Esophagus squamous epithelium (tissue), 5 donors: ENCODE results near the gene SH2D6. TPM values are rescaled to one million over a fixed set of nuclear protein-coding genes. Genes with fewer than 3 reads are reported as not detected.
A peak's percentile ranks its signal among the peaks of the same experiment; 100 is the strongest.

Experiments
- DNase-seq: peaks from one replicate; lab custom pipeline; 2025; lab: John Stamatoyannopoulos, UW
- H3K27ac ChIP-seq, 4 donors: fragments of 200-600 bp; sonication (generic); one replicate each; pipeline ENCODE4 v1.5.1; 2016 to 2019; ENCODE audit warnings: mild to moderate bottlenecking in 1 of 4
- H3K27me3 ChIP-seq, 4 donors: fragments of 200-600 bp; sonication (generic); 1 replicate in 3 of 4; 2 replicates in 1 of 4; pipeline versions ENCODE4 v1.5.1 to v1.6.0; 2017 to 2021; ENCODE audit warnings: antibody characterized with exemption in 1 of 4
- H3K36me3 ChIP-seq, 3 donors: fragments of 200-600 bp; sonication (generic); one replicate each; pipeline ENCODE4 v1.5.1; 2016 to 2019
- H3K4me1 ChIP-seq, 3 donors: fragments of 200-600 bp; sonication (generic); one replicate each; pipeline ENCODE4 v1.5.1; 2017 to 2019
- H3K4me3 ChIP-seq, 4 donors: fragments of 200-600 bp; sonication (generic); 1 replicate in 3 of 4; 2 replicates in 1 of 4; pipeline ENCODE4 v1.5.1; 2016 to 2019; ENCODE audit warnings: mild to moderate bottlenecking in 2 of 4, moderate library complexity in 1 of 4
- H3K9me3 ChIP-seq, 3 donors: fragments of 200-600 bp; sonication (generic); one replicate each; pipeline ENCODE4 v1.5.1; 2016 to 2019
- CTCF ChIP-seq, 6 experiments: fragments of 450-650 bp in 4 of 6; fragments of 200-600 bp in 2 of 6; sonication (generic) in 2 of 6; IDR thresholded peaks; one replicate each; pipeline ENCODE4 v1.5.1; 2016 to 2019; ENCODE audit warnings: antibody characterized with exemption in 6 of 6, mild to moderate bottlenecking in 4 of 6, moderate library complexity in 4 of 6
- POLR2A ChIP-seq, 4 donors: fragments of 450-650 bp; IDR thresholded peaks; one replicate each; pipeline ENCODE4 v1.6.1; 2017; ENCODE audit warnings: antibody characterized with exemption in 4 of 4, mild to moderate bottlenecking in 4 of 4, moderate library complexity in 3 of 4
- WGBS, 2 donors: methylation state at CpG; one replicate each; pipeline ENCODE4 v1.1.5; 2018; 5-methylcytosine and 5-hydroxymethylcytosine counted together
- intact Hi-C: fragments of 100-400 bp; cut with DNase I; formaldehyde crosslinking; loops from one replicate; pipeline ENCODE4 v1.15.0; 2022
- total RNA-seq, 4 donors: library from RNA; depleted of rRNA; stranded (reverse); fragments of >200 nt; gene quantifications; one replicate each; pipeline ENCODE4 v1.1.0, GENCODE V29; 2016
- donor health status: DM: yes; HTN: yes; CAD: no.

Gene SH2D6
- total RNA-seq, 4 donors from 2014 or later, result 0.50 TPM; not detected in 3

- WGBS, 2 donors, result 59 to 76% methylated on average over 6 to 8 of the region's 16 CpGs
- H3K4me1 ChIP-seq, result peaks cover 23 to 39% (median 24%) of the 10 kb centered on the region in 3 donors
- H3K27ac ChIP-seq, result peak overlapping the region in 1 of 4 donors; percentile 34
- H3K9me3 ChIP-seq, result no peaks in the 10 kb centered on the region
- TF ChIP-seq CTCF (IDR thresholded peaks at IDR 0.05) (no peak), POLR2A (IDR thresholded peaks at IDR 0.05) (no peak)
- no peaks in the 10 kb centered on the region for H3K27me3 ChIP-seq
- H3K36me3 ChIP-seq, result no peaks in the 10 kb centered on the region
- H3K4me3 ChIP-seq, result no peak overlapping the region
- intact Hi-C loops, result no loop called here
- DNase-seq, result no peak
These were observed 12.4 kb downstream of the SH2D6 start for GRCh38 chr2:85430752-85431569.

- Histone ChIP-seq H3K27ac (no peak overlapping the region), H3K9me3 (no peaks in the 10 kb centered on the region), H3K4me1 (peaks cover 28 to 47% (median 28%) of the 10 kb centered on the region in 3 donors), H3K36me3 (no peaks in the 10 kb centered on the region), H3K4me3 (no peak overlapping the region), H3K27me3 (no peaks in the 10 kb centered on the region)
- 80 to 89% methylated on average over 7 to 9 of the region's 10 CpGs for WGBS, 2 donors
- TF ChIP-seq CTCF (IDR thresholded peaks at IDR 0.05) (no peak), POLR2A (IDR thresholded peaks at IDR 0.05) (no peak)
- DNase-seq, result no peak
- intact Hi-C loops, result no loop called here
These were observed 13.2 kb downstream of the SH2D6 start for GRCh38 chr2:85431570-85432205.

GRCh38 chr2:85433511-85434089 lies 15.1 kb downstream of the SH2D6 start:
- Histone ChIP-seq H3K27me3 (no peaks in the 10 kb centered on the region), H3K27ac (peak overlapping the region; percentile 44 to 95 (median 88)), H3K36me3 (no peaks in the 10 kb centered on the region), H3K9me3 (no peaks in the 10 kb centered on the region), H3K4me3 (peak overlapping the region in 1 of 4 donors; percentile 15), H3K4me1 (peaks cover 42 to 66% (median 46%) of the 10 kb centered on the region in 3 donors)
- no peak for DNase-seq
- no peak for TF ChIP-seq CTCF (IDR thresholded peaks at IDR 0.05)
- no peak for TF ChIP-seq POLR2A (IDR thresholded peaks at IDR 0.05)
- intact Hi-C loops, result no loop called here
- WGBS, 2 donors, result 47 to 100% methylated on average over 1 to 3 of the region's 6 CpGs

- no peaks in the 10 kb centered on the region for H3K27me3 ChIP-seq
- H3K36me3 ChIP-seq, result no peaks in the 10 kb centered on the region
- H3K4me3 ChIP-seq, result no peak overlapping the region
- WGBS, 2 donors, result 43 to 77% methylated on average over 4 to 6 of the region's 8 CpGs
- intact Hi-C loops, result no loop called here
- TF ChIP-seq CTCF (IDR thresholded peaks at IDR 0.05) (no peak), POLR2A (IDR thresholded peaks at IDR 0.05) (no peak)
- H3K4me1 ChIP-seq, result peaks cover 48 to 75% (median 48%) of the 10 kb centered on the region in 3 donors
- H3K27ac ChIP-seq, result peak overlapping the region; percentile 27 to 95 (median 94)
- DNase-seq, result no peak
- H3K9me3 ChIP-seq, result no peaks in the 10 kb centered on the region
These were observed 16.2 kb downstream of the SH2D6 start for GRCh38 chr2:85434696-85435095.
